ENCODE data around the gene ECE1.
"Not testable (repeated sequence)": the region's sequence is repeated elsewhere in the genome, so short reads cannot be mapped to it uniquely, and the experiment has no call there.

The ECE1 gene

GRCh38 chr1:21246905-21247642 is 43.2 kb downstream of the ECE1 start:
- no peak for DNase-seq

GRCh38 chr1:21245688-21246229 is 44.5 kb downstream of the ECE1 start:
- no peak for DNase-seq

GRCh38 chr1:21244986-21245687 is 45.1 kb downstream of the ECE1 start:
- DNase-seq: no peak

GRCh38 chr1:21244154-21244553 is 46.1 kb downstream of the ECE1 start:
- DNase-seq: no peak

GRCh38 chr1:21242846-21243245 is 47.4 kb downstream of the ECE1 start:
- no peak for DNase-seq

- no peak for DNase-seq
These were observed 48.3 kb downstream of the ECE1 start for GRCh38 chr1:21241771-21242581.

- DNase-seq: no peak
These were observed 49.6 kb downstream of the ECE1 start for GRCh38 chr1:21240706-21241105.

- DNase-seq: no peak
These were observed 51.0 kb downstream of the ECE1 start for GRCh38 chr1:21239221-21239620.

GRCh38 chr1:21238141-21238800 is 52.0 kb downstream of the ECE1 start:
- no peak for DNase-seq

GRCh38 chr1:21237446-21238088 is 52.7 kb downstream of the ECE1 start:
- no peak for DNase-seq

- no peak for DNase-seq
These were observed 54.1 kb downstream of the ECE1 start for GRCh38 chr1:21236178-21236577.

GRCh38 chr1:21234779-21235178 is 55.5 kb downstream of the ECE1 start:
- DNase-seq: no peak

- DNase-seq: no peak
These were observed 56.8 kb downstream of the ECE1 start for GRCh38 chr1:21233490-21233889.

- peak; percentile 17 for DNase-seq
These were observed 58.2 kb downstream of the ECE1 start for GRCh38 chr1:21232044-21232443.

GRCh38 chr1:21229246-21230000 is 60.8 kb downstream of the ECE1 start:
- no peak for DNase-seq

GRCh38 chr1:21228224-21228623 is 62.0 kb downstream of the ECE1 start:
- DNase-seq: not testable (repeated sequence)

- no peak for DNase-seq
These were observed 65.2 kb downstream of the ECE1 start for GRCh38 chr1:21225065-21225464.

- no peak for DNase-seq
These were observed 69.4 kb downstream of the ECE1 start for GRCh38 chr1:21220815-21221214.

GRCh38 chr1:21219674-21220073 is 70.6 kb downstream of the ECE1 start:
- DNase-seq: no peak

- DNase-seq: no peak
These were observed 72.3 kb downstream of the ECE1 start for GRCh38 chr1:21217812-21218596.
